NB4 (cell line): ENCODE measurements around the gene CNEP1R1.

Source experiments
- DNase-seq: peaks from one replicate; pipeline ENCODE4 v3.0.0; 2010; ENCODE audit warnings: low read depth
- H3K4me3 ChIP-seq: one replicate; pipeline ENCODE4 v1.5.1; 2011; ENCODE audit warnings: mild to moderate bottlenecking, low read depth, low read length, moderate library complexity
- CTCF ChIP-seq: IDR thresholded peaks from one replicate; pipeline ENCODE4 v1.5.1; 2012; ENCODE audit warnings: low read depth, low read length
- MAX ChIP-seq: IDR thresholded peaks from 2 replicates; pipeline ENCODE4 v1.6.1; 2011; ENCODE audit warnings: low read depth, low read length
- MYC ChIP-seq: IDR thresholded peaks from 2 replicates; pipeline ENCODE4 v1.6.1; 2011; ENCODE audit warnings: low read depth, low read length
- POLR2A ChIP-seq: IDR thresholded peaks from 2 replicates; pipeline ENCODE4 v1.6.1; 2011; ENCODE audit warnings: mild to moderate bottlenecking; ENCODE audit not compliant: insufficient read length; ENCODE audit errors: extremely low read depth

The CNEP1R1 gene

GRCh38 chr16:50086176-50086575 lies 61.2 kb downstream of the CNEP1R1 start:
- no peak for TF ChIP-seq MYC
- TF ChIP-seq POLR2A: no peak
- TF ChIP-seq MAX: no peak
- TF ChIP-seq CTCF: no peak
- H3K4me3 ChIP-seq: no peak overlapping the region
- DNase-seq: no peak
